HepG2 (cell line): ENCODE results near the gene TLE1. TPM values are rescaled to one million over a fixed set of nuclear protein-coding genes. Genes with fewer than 3 reads are reported as not detected.

Experiments
- ATF2 ChIP-seq: sonication (generic); formaldehyde crosslinking; IDR thresholded peaks from 2 replicates; pipeline ENCODE4 v1.4.0; 2020; ENCODE audit warnings: missing genetic modification reagents
- CBFB ChIP-seq: sonication (generic); formaldehyde crosslinking; IDR thresholded peaks from 2 replicates; pipeline ENCODE4 v1.4.0; 2020; ENCODE audit warnings: missing genetic modification reagents
- DPF2 ChIP-seq: sonication (generic); formaldehyde crosslinking; IDR thresholded peaks from 2 replicates; pipeline ENCODE4 v1.4.0; 2020; ENCODE audit warnings: mild to moderate bottlenecking, low read depth, missing genetic modification reagents, borderline replicate concordance
- HNRNPUL1 ChIP-seq: fragments of 200-400 bp; formaldehyde crosslinking; IDR thresholded peaks from 2 replicates; pipeline ENCODE4 v1.6.1; 2017; ENCODE audit warnings: low read depth, mild to moderate bottlenecking, low read length, moderate library complexity
- IKZF4 ChIP-seq: sonication (generic); formaldehyde crosslinking; IDR thresholded peaks from 2 replicates; pipeline ENCODE4 v1.5.1; 2020; ENCODE audit warnings: borderline replicate concordance, mild to moderate bottlenecking, low read depth, missing genetic modification reagents; ENCODE audit errors: not compliant biosample characterization
- MBD4 ChIP-seq: IDR thresholded peaks from 2 replicates; pipeline ENCODE4 v1.6.1; 2012; ENCODE audit warnings: low read length, inconsistent platforms, borderline replicate concordance
- NFYB ChIP-seq: sonication (generic); formaldehyde crosslinking; IDR thresholded peaks from 2 replicates; pipeline ENCODE4 v1.4.0; 2020; ENCODE audit warnings: missing genetic modification reagents
- SRY ChIP-seq: sonication (generic); formaldehyde crosslinking; IDR thresholded peaks from 2 replicates; pipeline ENCODE4 v1.8.0; 2022; ENCODE audit warnings: mild to moderate bottlenecking, missing genetic modification reagents
- TEAD2 ChIP-seq: sonication (generic); formaldehyde crosslinking; IDR thresholded peaks from 2 replicates; pipeline ENCODE4 v1.9.0; 2021; ENCODE audit warnings: missing genetic modification reagents
- ZBTB3 ChIP-seq: sonication (generic); formaldehyde crosslinking; IDR thresholded peaks from 2 replicates; pipeline ENCODE4 v1.4.0; 2020; ENCODE audit warnings: low read depth, mild to moderate bottlenecking, moderate library complexity, missing genetic modification reagents, borderline replicate concordance
- ZBTB49 ChIP-seq: sonication (generic); formaldehyde crosslinking; IDR thresholded peaks from 2 replicates; pipeline ENCODE4 v1.4.0; 2020; ENCODE audit warnings: missing genetic modification reagents, borderline replicate concordance
- ZNF10 ChIP-seq: sonication (generic); formaldehyde crosslinking; IDR thresholded peaks from 2 replicates; pipeline ENCODE4 v1.4.0; 2020; ENCODE audit warnings: mild to moderate bottlenecking, low read depth, missing genetic modification reagents, borderline replicate concordance
- ZNF101 ChIP-seq: sonication (generic); formaldehyde crosslinking; IDR thresholded peaks from 2 replicates; pipeline ENCODE4 v1.4.0; 2020; ENCODE audit warnings: mild to moderate bottlenecking, low read depth, missing genetic modification reagents, borderline replicate concordance
- ZNF136 ChIP-seq: sonication (generic); formaldehyde crosslinking; IDR thresholded peaks from 2 replicates; pipeline ENCODE4 v1.8.1; 2022; ENCODE audit warnings: low read depth, mild to moderate bottlenecking, moderate library complexity, missing genetic modification reagents
- ZNF143 ChIP-seq: sonication (generic); formaldehyde crosslinking; IDR thresholded peaks from 2 replicates; pipeline ENCODE4 v1.4.0; 2020; ENCODE audit warnings: missing genetic modification reagents
- ZNF317 ChIP-seq: sonication (generic); formaldehyde crosslinking; IDR thresholded peaks from 2 replicates; pipeline ENCODE4 v1.5.0; 2020; ENCODE audit warnings: mild to moderate bottlenecking, missing genetic modification reagents
- ZNF556 ChIP-seq: sonication (generic); formaldehyde crosslinking; IDR thresholded peaks from 2 replicates; pipeline ENCODE4 v1.4.0; 2020; ENCODE audit warnings: mild to moderate bottlenecking, missing genetic modification reagents, borderline replicate concordance
- ZNF678 ChIP-seq: sonication (generic); formaldehyde crosslinking; IDR thresholded peaks from 2 replicates; pipeline ENCODE4 v1.4.0; 2020; ENCODE audit warnings: mild to moderate bottlenecking, missing genetic modification reagents
- ZNF773 ChIP-seq: sonication (generic); formaldehyde crosslinking; IDR thresholded peaks from 2 replicates; pipeline ENCODE4 v1.4.0; 2020; ENCODE audit warnings: missing genetic modification reagents, borderline replicate concordance
- polyA plus RNA-seq, 8 experiments: library from polyadenylated mRNA; depleted of rRNA in 3 of 8; stranded (reverse) in 7 of 8; unstranded in 1 of 8; fragments of >200 nt; fragmentation: Illumina TruSeq in 4 of 8; extraction: Trizol in 4 of 8; gene quantifications; 2 replicates each; pipeline versions ENCODE4 v1.2.1 to v1.2.3, GENCODE V29; 2011 to 2016; ENCODE audit warnings: low read depth in 4 of 8, missing spikeins in 1 of 8, mixed read lengths in 1 of 8; ENCODE audit not compliant: insufficient read depth in 1 of 8
- total RNA-seq, 5 experiments: library from RNA; depleted of rRNA; stranded (reverse); fragments of >200 nt; fragmentation: Illumina TruSeq; extraction: Trizol; gene quantifications; 2 replicates each; pipeline ENCODE4 v1.2.3, GENCODE V29; 2016; ENCODE audit warnings: low read depth in 1 of 5
- TF ChIP-seq, protein P1 (sequence below): sonication (generic); formaldehyde crosslinking; IDR thresholded peaks from 2 replicates; pipeline ENCODE4 v1.9.0; 2021; ENCODE audit warnings: missing genetic modification reagents, mild to moderate bottlenecking, borderline replicate concordance
- TF ChIP-seq, protein P2 (sequence below): sonication (generic); formaldehyde crosslinking; IDR thresholded peaks from 2 replicates; pipeline ENCODE4 v1.8.1; 2023; ENCODE audit warnings: missing genetic modification reagents, mild to moderate bottlenecking, borderline replicate concordance
- TF ChIP-seq, protein P3 (sequence below): IDR thresholded peaks from 2 replicates; pipeline ENCODE4 v1.6.1; 2016; ENCODE audit warnings: missing genetic modification reagents, missing compliant biosample characterization

Gene TLE1
- total and polyA plus RNA-seq, 2 of the 13 experiments (the other 11 are each of a cell fraction or from before 2014, with no cell fraction given), result 35.9 to 109 TPM

DNA sequence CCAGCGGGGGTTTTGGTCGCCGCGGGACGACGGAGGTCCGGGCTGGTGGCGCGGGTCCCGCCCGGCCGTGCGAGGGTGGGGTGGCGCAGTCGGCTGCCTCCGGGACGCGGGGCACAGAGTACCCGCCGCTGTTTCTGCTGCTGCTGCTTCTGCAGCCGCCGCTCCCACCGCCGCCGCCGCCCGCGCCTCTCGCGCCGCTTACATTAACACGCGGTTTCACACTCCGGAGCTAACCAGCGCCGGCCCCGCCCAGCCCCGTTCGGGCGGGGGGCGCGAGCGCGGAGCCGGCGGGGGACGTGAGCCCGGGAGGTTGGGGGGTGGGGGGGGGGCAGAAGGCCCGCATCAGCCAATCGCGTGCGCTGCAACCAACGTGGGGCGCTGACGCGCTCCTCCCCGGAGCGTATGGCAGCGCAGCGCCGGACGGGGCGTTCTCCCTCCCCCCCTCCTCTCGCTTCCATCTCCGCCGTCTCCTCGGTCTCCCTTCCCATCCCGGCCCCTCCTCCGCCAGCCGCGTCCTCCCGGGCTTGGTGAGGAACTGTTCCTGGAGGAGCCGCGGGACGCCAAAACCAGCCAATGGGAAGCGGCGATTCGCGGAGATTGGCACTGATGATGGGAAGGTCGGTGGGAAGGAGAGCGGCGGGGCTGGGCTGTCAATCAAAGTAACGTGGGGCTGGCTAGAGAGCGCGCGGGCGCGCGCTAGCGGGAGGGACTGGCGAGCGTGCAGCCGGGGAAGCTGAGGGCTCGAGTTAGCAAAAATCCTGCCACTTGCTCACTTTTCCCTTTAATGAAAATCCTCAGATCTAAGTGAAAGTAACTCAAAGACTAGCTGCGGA is at the start of gene TLE1 (continued):
- TF ChIP-seq ZNF136 (CRISPR knock-in tag) (no peak), ZBTB49 (no peak), DPF2 (CRISPR knock-in tag) (no peak), ZNF143 (CRISPR knock-in tag) (no peak), MBD4 (no peak), ZNF101 (CRISPR knock-in tag) (no peak), ZBTB3 (CRISPR knock-in tag) (0 out of 2 replicates have a peak, but pooled peaks have one; percentile 18), NFYB (peak; percentile 85), ATF2 (CRISPR knock-in tag) (0 out of 2 replicates have a peak, but pooled peaks have one; percentile 44), IKZF4 (no peak), CBFB (CRISPR knock-in tag) (peak; percentile 89), SRY (peak; percentile 81; the same call in 1 of the 2 replicates), TEAD2 (CRISPR knock-in tag) (0 out of 2 replicates have a peak, but pooled peaks have one; percentile 25), ZNF678 (no peak), ZNF10 (CRISPR knock-in tag) (no peak), ZNF317 (CRISPR knock-in tag) (0 out of 2 replicates have a peak, but pooled peaks have one; percentile 76), ZNF773 (CRISPR knock-in tag) (0 out of 2 replicates have a peak, but pooled peaks have one; percentile 73), HNRNPUL1 (no peak), ZNF556 (no peak; the same call in 1 of the 2 replicates)
- TF ChIP-seq, protein P1, sequence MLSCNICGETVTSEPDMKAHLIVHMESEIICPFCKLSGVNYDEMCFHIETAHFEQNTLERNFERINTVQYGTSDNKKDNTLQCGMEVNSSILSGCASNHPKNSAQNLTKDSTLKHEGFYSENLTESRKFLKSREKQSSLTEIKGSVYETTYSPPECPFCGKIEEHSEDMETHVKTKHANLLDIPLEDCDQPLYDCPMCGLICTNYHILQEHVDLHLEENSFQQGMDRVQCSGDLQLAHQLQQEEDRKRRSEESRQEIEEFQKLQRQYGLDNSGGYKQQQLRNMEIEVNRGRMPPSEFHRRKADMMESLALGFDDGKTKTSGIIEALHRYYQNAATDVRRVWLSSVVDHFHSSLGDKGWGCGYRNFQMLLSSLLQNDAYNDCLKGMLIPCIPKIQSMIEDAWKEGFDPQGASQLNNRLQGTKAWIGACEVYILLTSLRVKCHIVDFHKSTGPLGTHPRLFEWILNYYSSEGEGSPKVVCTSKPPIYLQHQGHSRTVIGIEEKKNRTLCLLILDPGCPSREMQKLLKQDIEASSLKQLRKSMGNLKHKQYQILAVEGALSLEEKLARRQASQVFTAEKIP (CRISPR knock-in tag), result no peak
- TF ChIP-seq, protein P2, sequence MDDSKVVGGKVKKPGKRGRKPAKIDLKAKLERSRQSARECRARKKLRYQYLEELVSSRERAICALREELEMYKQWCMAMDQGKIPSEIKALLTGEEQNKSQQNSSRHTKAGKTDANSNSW (CRISPR knock-in tag), result no peak
- TF ChIP-seq, protein P3, sequence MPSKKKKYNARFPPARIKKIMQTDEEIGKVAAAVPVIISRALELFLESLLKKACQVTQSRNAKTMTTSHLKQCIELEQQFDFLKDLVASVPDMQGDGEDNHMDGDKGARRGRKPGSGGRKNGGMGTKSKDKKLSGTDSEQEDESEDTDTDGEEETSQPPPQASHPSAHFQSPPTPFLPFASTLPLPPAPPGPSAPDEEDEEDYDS (CRISPR knock-in tag), result peak; percentile 58
